Mesendoderm (in vitro differentiated cells): ENCODE measurements around the gene ZMYM5.
"Not testable (repeated sequence)": the region's sequence is repeated elsewhere in the genome, so short reads cannot be mapped to it uniquely, and the experiment has no call there.

ENCODE experiments used
- DNase-seq: peaks from one replicate; pipeline ENCODE4 v3.0.0; 2013
- H2AK5ac ChIP-seq: 2 replicates; pipeline ENCODE4 v1.6.1; 2013; ENCODE audit warnings: low read length, inconsistent platforms
- H2BK120ac ChIP-seq: 2 replicates; pipeline ENCODE4 v1.6.1; 2013; ENCODE audit warnings: low read depth, mild to moderate bottlenecking, low read length, moderate library complexity, mixed read lengths
- H2BK15ac ChIP-seq: replicated peaks from 2 replicates; pipeline ENCODE4 v1.6.1; 2013; ENCODE audit warnings: low read depth, mild to moderate bottlenecking, moderate library complexity
- H2BK5ac ChIP-seq: 2 replicates; pipeline ENCODE4 v1.6.1; 2013; ENCODE audit warnings: low read length, inconsistent platforms
- H3K18ac ChIP-seq: 2 replicates; pipeline ENCODE4 v1.6.1; 2013; ENCODE audit warnings: mild to moderate bottlenecking, low read length, mixed read lengths
- H3K23ac ChIP-seq: one replicate; pipeline ENCODE4 v1.6.1; 2013; ENCODE audit warnings: low read length
- H3K27ac ChIP-seq: 2 replicates; pipeline ENCODE4 v1.5.1; 2013; ENCODE audit warnings: low read depth, mild to moderate bottlenecking, inconsistent platforms, low read length, moderate library complexity
- H3K27me3 ChIP-seq: 2 replicates; pipeline ENCODE4 v1.6.1; 2013; ENCODE audit warnings: low read length, control low read depth, mild to moderate bottlenecking, inconsistent platforms; ENCODE audit not compliant: insufficient read depth, poor library complexity
- H3K36me3 ChIP-seq: 2 replicates; pipeline ENCODE4 v1.6.1; 2013; ENCODE audit warnings: low read length, inconsistent platforms; ENCODE audit not compliant: control insufficient read depth, insufficient read depth
- H3K4ac ChIP-seq: one replicate; pipeline ENCODE4 v1.6.1; 2013; ENCODE audit warnings: low read depth, mild to moderate bottlenecking, low read length, moderate library complexity
- H3K4me1 ChIP-seq: 2 replicates; pipeline ENCODE4 v1.6.1; 2013; ENCODE audit warnings: low read depth, low read length, inconsistent platforms; ENCODE audit not compliant: control insufficient read depth
- H3K4me2 ChIP-seq: 2 replicates; pipeline ENCODE4 v1.6.1; 2013; ENCODE audit warnings: low read length
- H3K4me3 ChIP-seq: 2 replicates; pipeline ENCODE4 v1.5.1; 2013; ENCODE audit warnings: mild to moderate bottlenecking, low read length
- H3K56ac ChIP-seq: one replicate; pipeline ENCODE4 v1.6.1; 2013; ENCODE audit warnings: low read length
- H3K79me1 ChIP-seq: 2 replicates; pipeline ENCODE4 v1.6.1; 2013; ENCODE audit warnings: low read length, inconsistent platforms
- H3K79me2 ChIP-seq: 2 replicates; pipeline ENCODE4 v1.6.1; 2013; ENCODE audit warnings: mild to moderate bottlenecking, low read length; ENCODE audit not compliant: control insufficient read depth, insufficient read depth
- H3K9ac ChIP-seq: 2 replicates; pipeline ENCODE4 v1.6.1; 2013; ENCODE audit warnings: low read length, inconsistent platforms
- H4K5ac ChIP-seq: one replicate; pipeline ENCODE4 v1.6.1; 2013; ENCODE audit warnings: low read length
- H4K8ac ChIP-seq: one replicate; pipeline ENCODE4 v1.6.1; 2013; ENCODE audit warnings: low read depth, mild to moderate bottlenecking, control low read depth, low read length, moderate library complexity
- WGBS: extraction: QIAGEN DNeasy Blood & Tissue Kit; methylation state at CpG from one replicate; pipeline ENCODE4 v1.1.7; 2013; ENCODE audit warnings: low lambda C conversion rate, missing lambda C conversion rate; ENCODE audit not compliant: insufficient coverage; ENCODE audit errors: extremely low coverage; 5-methylcytosine and 5-hydroxymethylcytosine counted together

ZMYM5 gene

DNA sequence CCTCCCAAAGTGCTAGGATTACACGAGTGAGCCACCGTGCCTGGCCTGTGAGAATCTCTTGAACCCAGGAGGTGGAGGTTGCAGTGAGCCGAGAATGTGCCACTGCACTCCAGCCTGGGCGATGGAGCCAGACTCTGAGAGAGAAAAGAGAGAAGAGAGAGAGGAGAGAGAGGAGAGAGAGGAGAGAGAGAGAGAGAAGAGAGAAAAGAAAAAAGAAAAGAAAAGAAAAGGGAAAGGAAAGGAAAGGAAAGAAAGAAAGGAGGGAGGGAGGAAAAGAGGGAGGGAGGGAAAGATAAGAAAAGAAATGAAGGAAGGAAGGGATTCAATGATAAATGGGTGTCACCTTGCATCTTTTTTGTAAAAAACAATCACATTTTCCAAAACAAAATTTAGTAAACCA is 57.7 kb downstream of the ZMYM5 start:
- Histone ChIP-seq H3K36me3 (no peaks in the 10 kb centered on the region), H3K9ac (no peak overlapping the region), H3K4me3 (no peak overlapping the region), H4K5ac (no peak overlapping the region), H3K4me1 (no peaks in the 10 kb centered on the region), H4K8ac (no peak overlapping the region), H2AK5ac (no peak overlapping the region), H3K56ac (no peak overlapping the region), H3K4me2 (no peak overlapping the region), H2BK5ac (no peak overlapping the region), H2BK120ac (no peak overlapping the region), H3K4ac (no peak overlapping the region), H3K27ac (no peak overlapping the region), H2BK15ac (no peak overlapping the region), H3K79me1 (no peaks in the 10 kb centered on the region), H3K79me2 (no peaks in the 10 kb centered on the region), H3K27me3 (no peaks in the 10 kb centered on the region), H3K23ac (no peak overlapping the region), H3K18ac (no peak overlapping the region)
- no peak for DNase-seq
- WGBS = no CpG with 5 or more reads among the region's 4 CpGs

- H3K9ac ChIP-seq = no peak overlapping the region
- H3K27me3 ChIP-seq = no peaks in the 10 kb centered on the region
- no peak overlapping the region for H3K4me2 ChIP-seq
- no peaks in the 10 kb centered on the region for H3K79me2 ChIP-seq
- H2BK15ac ChIP-seq = no peak overlapping the region
- H3K4ac ChIP-seq = no peak overlapping the region
- H3K36me3 ChIP-seq = no peaks in the 10 kb centered on the region
- peaks cover 2% of the 10 kb centered on the region for H3K4me1 ChIP-seq
- no peak overlapping the region for H4K8ac ChIP-seq
- H3K18ac ChIP-seq = no peak overlapping the region
- no CpG with 5 or more reads among the region's 7 CpGs for WGBS
- no peak overlapping the region for H2BK5ac ChIP-seq
- H4K5ac ChIP-seq = no peak overlapping the region
- no peak overlapping the region for H2AK5ac ChIP-seq
- H3K56ac ChIP-seq = no peak overlapping the region
- H3K4me3 ChIP-seq = no peak overlapping the region
- DNase-seq = no peak
- no peak overlapping the region for H3K23ac ChIP-seq
- H3K79me1 ChIP-seq = no peaks in the 10 kb centered on the region
- no peak overlapping the region for H2BK120ac ChIP-seq
- H3K27ac ChIP-seq = no peak overlapping the region
Measured at GRCh38 chr13:19795956-19796355, 67.5 kb downstream of the ZMYM5 start.

DNA sequence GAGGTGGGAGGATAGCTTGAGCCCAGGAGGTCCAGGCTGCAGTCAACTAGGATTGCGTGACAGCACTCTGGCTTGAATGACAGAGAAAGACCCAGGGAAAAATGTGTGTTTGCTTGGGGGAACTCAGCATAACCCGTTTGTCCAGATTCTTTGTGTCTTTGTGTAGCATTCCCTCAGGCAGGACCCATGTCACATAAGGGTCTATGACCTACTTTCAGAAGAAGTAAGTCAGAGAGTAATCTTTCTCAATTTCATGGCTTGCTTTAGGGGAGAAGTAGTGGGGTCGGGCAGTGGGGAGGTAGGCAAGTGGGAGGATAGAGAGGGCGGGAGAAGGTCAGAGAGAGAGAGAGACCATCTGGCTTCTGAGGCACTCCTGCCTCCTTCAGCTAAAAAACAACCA is 68.8 kb downstream of the ZMYM5 start:
- Histone ChIP-seq H2AK5ac (no peak overlapping the region), H2BK15ac (no peak overlapping the region), H3K79me2 (no peaks in the 10 kb centered on the region), H3K4ac (no peak overlapping the region), H3K27ac (no peak overlapping the region), H2BK5ac (no peak overlapping the region), H3K18ac (no peak overlapping the region), H3K9ac (no peak overlapping the region), H3K79me1 (no peaks in the 10 kb centered on the region), H3K27me3 (no peaks in the 10 kb centered on the region), H3K23ac (no peak overlapping the region), H3K56ac (peak overlapping the region; percentile 15), H3K36me3 (no peaks in the 10 kb centered on the region), H3K4me1 (peaks cover 2% of the 10 kb centered on the region), H3K4me2 (no peak overlapping the region), H4K5ac (no peak overlapping the region), H2BK120ac (no peak overlapping the region), H4K8ac (no peak overlapping the region), H3K4me3 (no peak overlapping the region)
- no CpG with 5 or more reads among the region's 4 CpGs for WGBS
- peak; percentile 94 for DNase-seq

DNA sequence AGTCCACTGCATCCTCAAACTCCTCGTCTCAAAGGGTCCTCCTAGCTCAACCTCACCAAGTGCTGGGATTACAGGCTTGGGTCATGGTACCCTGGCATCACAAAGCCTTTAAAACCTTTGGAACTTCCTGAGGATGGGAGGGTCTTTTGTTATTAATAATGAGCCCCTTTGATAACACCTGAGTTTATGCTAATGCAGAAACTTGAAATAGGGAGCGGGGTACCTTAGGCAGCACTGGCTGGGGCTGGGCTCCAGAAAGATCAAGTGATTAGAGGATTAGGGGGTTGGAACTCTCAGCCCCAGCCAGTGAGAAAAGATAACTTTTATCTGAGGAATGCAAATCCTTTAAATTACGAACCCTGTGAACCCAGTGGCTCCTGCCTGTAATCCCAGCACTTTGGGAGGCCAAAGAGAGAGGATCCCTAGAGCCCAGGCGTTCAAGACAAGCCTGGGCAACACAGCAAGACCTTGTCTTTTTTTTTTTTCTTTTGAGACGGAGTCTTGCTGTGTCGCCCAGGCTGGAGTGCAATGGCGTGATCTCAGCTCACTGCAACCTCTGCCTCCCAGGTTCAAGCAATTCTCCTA is 71.4 kb downstream of the ZMYM5 start:
- H3K4me1 ChIP-seq = peaks cover 2% of the 10 kb centered on the region
- WGBS = no CpG with 5 or more reads among the region's 7 CpGs
- H4K5ac ChIP-seq = no peak overlapping the region
- H3K79me2 ChIP-seq = no peaks in the 10 kb centered on the region
- no peak overlapping the region for H3K56ac ChIP-seq
- H3K18ac ChIP-seq = no peak overlapping the region
- peak; percentile 68 for DNase-seq
- H2BK120ac ChIP-seq = no peak overlapping the region
- no peak overlapping the region for H3K4me3 ChIP-seq
- no peaks in the 10 kb centered on the region for H3K36me3 ChIP-seq
- no peak overlapping the region for H3K27ac ChIP-seq
- no peak overlapping the region for H2BK15ac ChIP-seq
- no peak overlapping the region for H2AK5ac ChIP-seq
- no peaks in the 10 kb centered on the region for H3K79me1 ChIP-seq
- no peak overlapping the region for H3K23ac ChIP-seq
- no peak overlapping the region for H3K9ac ChIP-seq
- H2BK5ac ChIP-seq = no peak overlapping the region
- no peak overlapping the region for H3K4ac ChIP-seq
- no peak overlapping the region for H3K4me2 ChIP-seq
- H3K27me3 ChIP-seq = no peaks in the 10 kb centered on the region
- no peak overlapping the region for H4K8ac ChIP-seq

DNA sequence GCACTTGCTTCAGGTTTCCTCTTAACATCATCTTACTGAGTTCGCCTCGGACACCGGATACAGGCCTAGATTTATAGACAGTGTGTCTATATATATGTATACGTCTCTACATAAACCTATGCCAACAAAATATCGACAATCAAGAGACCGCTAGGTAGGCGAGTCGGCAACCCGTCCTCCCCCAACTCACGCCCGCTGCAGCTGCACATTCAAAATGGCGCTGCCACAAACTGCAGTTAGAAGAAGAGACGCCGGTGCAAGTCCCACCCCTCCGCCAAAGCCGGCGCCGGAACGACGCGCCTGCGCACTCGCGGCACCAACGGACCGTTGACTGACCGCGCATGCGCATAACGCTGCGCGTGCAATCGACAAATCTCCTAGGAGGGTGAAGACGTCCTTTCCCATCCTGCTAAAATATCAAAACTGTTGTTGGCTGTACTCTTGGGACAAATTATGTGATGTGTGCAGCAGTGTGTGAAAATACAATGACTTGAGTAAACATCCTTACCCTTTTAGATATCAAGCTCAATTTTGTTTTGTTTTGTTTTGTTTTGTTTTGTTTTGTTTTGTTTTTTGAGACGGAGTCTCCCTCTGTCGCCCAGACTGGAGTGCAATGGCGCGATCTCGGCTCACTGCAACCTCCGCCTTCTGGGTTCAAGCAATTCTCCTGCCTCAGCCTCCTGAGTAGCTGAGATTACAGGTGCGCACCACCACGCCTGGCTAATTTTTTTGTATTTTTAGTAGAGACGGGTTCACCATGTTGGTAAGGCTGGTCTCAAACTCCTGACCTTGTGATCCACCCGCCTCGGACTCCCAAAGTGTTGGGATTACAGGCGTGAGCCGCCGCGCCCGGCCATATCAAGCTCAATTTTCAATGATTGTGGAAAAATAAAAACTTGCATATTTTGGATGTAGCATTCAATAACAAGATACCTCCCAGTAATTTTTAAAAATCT is 80.4 kb downstream of the ZMYM5 start, which contains the start of gene PSPC1:
TSS of gene PSPC1 (minus strand) at position 219 of the 956 bp plus-strand sequence. CDS start at position 31, 188 bp downstream.
- H4K5ac ChIP-seq, H2BK120ac ChIP-seq: not testable (repeated sequence)
- H3K4me3 ChIP-seq = peak within 1 kb of the TSS; percentile 96

More for the DNA sequence above, 80.4 kb downstream of the ZMYM5 start, which contains the start of gene PSPC1:
- H2BK5ac ChIP-seq, H2AK5ac ChIP-seq, H3K36me3 ChIP-seq, H2BK15ac ChIP-seq, H3K79me1 ChIP-seq, H3K27me3 ChIP-seq, H3K4me1 ChIP-seq: not testable (repeated sequence)
- peak within 1 kb of the TSS; percentile 48 for H3K23ac ChIP-seq
- peak within 1 kb of the TSS; percentile 95 for H4K8ac ChIP-seq
- H3K56ac ChIP-seq = peak within 1 kb of the TSS; percentile 94
- H3K4ac ChIP-seq = peak within 1 kb of the TSS; percentile 92
- H3K18ac ChIP-seq = peak within 1 kb of the TSS; percentile 91
- WGBS = no CpG with 5 or more reads among the region's 50 CpGs
- peaks cover 19% of the 10 kb centered on the region for H3K79me2 ChIP-seq
- DNase-seq = peak; percentile 96
- H3K9ac ChIP-seq = peak within 1 kb of the TSS; percentile 90
- H3K27ac ChIP-seq = peak within 1 kb of the TSS; percentile 82
- H3K4me2 ChIP-seq = peak within 1 kb of the TSS; percentile 14
